ENCODE results near the gene HADHB. TPM values are rescaled to one million over a fixed set of nuclear protein-coding genes. Genes with fewer than 3 reads are reported as not detected.

The HADHB gene
- total RNA-seq, 2 donors from 2014 or later: 79.7 to 89.0 TPM

DNA sequence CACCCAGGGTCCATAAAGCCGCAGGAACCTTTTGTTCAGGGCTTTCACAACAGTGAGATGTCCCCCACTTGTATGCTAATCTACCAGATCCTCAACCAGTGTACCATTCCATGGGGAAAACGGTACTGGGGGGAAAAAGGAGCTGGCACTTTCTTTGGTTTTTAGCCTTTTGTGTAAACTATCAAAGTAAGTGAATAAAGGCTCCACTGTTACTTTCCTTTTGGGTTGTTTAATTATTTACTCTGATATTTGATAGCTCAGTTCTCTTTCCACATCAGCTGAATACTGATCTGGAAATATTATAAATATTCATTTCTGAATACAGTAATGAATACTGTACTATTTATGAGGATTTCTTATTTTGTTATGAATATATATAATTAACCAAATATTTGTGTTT lies 20.6 kb upstream of the HADHB start:
- ATAC-seq (replicated peaks in 1 of 2) (no peak), DNase-seq (no peak)
- H3K36me3 Mint-ChIP-seq (ENCODE audit: insufficient read depth in 2 of 2): peaks cover 2 to 9% of the 10 kb centered on the region in 2 donors
- H3K27me3 Mint-ChIP-seq (ENCODE audit: low read depth): no peaks in the 10 kb centered on the region
- H3K4me1 Mint-ChIP-seq (ENCODE audit: low read depth): no peaks in the 10 kb centered on the region
- no peak overlapping the region for H3K4me3 Mint-ChIP-seq
- H3K9me3 Mint-ChIP-seq: no peaks in the 10 kb centered on the region
- no peak overlapping the region for H3K27ac Mint-ChIP-seq

DNA sequence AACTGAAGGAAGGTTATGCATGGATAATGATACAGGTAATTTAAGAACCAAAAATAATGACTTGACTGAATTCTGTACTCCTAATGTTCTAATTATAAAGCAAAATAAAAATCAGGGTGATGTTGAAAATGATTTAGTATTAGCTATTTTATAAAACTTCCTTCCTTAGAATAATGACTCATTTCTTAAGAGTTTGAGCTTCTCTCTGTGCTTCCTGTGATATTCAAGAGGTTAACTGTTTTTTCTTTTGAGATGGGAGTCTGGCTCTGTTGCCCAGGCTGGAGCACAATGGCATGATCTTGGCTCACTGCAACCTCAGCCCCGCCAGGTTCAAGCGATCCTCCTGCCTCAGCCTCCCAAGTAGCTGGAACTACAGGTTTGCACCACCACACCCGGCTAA lies 15.1 kb upstream of the HADHB start:
- no peaks in the 10 kb centered on the region for H3K27me3 Mint-ChIP-seq (ENCODE audit: low read depth)
- DNase-seq (no peak), ATAC-seq (replicated peaks in 1 of 2) (no peak)
- H3K4me1 Mint-ChIP-seq (ENCODE audit: low read depth): peaks cover 4% of the 10 kb centered on the region
- peaks cover 2 to 15% of the 10 kb centered on the region in 2 donors for H3K36me3 Mint-ChIP-seq (ENCODE audit: insufficient read depth in 2 of 2)
- no peak overlapping the region for H3K27ac Mint-ChIP-seq
- no peak overlapping the region for H3K4me3 Mint-ChIP-seq
- no peaks in the 10 kb centered on the region for H3K9me3 Mint-ChIP-seq

DNA sequence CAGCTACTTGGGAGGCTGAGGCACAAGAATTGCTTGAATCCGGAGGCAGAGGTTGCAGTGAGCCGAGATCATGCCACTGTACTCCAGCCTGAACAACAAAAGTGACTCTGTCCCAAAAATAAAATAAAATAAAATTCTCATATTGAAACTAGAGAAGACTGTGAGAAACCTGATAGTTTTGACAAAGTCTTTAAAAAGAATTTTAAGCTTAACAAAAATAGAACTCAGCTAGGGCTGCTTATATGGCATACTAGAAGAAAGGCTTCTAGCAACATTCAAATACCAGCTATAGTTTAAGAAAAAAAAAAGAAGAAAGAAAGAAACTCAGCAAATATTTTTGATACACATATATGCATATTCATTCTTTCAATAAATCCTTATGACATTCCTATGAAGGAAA lies 13.9 kb upstream of the HADHB start:
- DNase-seq: no peak
- H3K4me3 Mint-ChIP-seq: no peak overlapping the region
- H3K27ac Mint-ChIP-seq: no peak overlapping the region
- ATAC-seq (replicated peaks in 1 of 2): no peak
- peaks cover 0 to 17% of the 10 kb centered on the region in 2 donors for H3K36me3 Mint-ChIP-seq (ENCODE audit: insufficient read depth in 2 of 2)
- H3K4me1 Mint-ChIP-seq (ENCODE audit: low read depth): peaks cover 4% of the 10 kb centered on the region
- no peaks in the 10 kb centered on the region for H3K27me3 Mint-ChIP-seq (ENCODE audit: low read depth)
- no peaks in the 10 kb centered on the region for H3K9me3 Mint-ChIP-seq

DNA sequence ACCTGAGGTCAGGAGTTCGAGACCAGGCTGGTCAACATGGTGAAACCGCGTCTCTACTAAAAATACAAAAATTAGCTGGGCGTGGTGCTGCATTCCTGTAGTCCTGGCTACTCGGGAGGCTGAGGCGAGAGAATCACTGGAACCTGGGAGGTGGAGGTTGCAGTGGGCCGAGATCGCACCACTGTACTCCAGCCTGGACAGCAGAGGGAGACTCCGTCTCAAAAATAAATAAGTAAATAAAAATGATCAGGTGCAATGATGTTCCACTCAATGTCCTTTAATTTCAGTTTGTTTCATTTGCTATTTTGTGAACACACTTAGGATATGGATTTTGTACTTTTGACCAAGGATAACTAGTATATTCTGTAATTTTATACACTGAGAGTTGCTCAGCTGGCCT lies 9.7 kb upstream of the HADHB start:
- Mint-ChIP-seq H3K27ac (no peak overlapping the region), H3K36me3 (ENCODE audit: insufficient read depth in 2 of 2) (peaks cover 1 to 19% of the 10 kb centered on the region in 2 donors), H3K4me3 (no peak overlapping the region), H3K9me3 (no peaks in the 10 kb centered on the region), H3K4me1 (ENCODE audit: low read depth) (peaks cover 14% of the 10 kb centered on the region), H3K27me3 (ENCODE audit: low read depth) (no peaks in the 10 kb centered on the region)
- no peak for DNase-seq
- ATAC-seq (replicated peaks in 1 of 2): no peak

DNA sequence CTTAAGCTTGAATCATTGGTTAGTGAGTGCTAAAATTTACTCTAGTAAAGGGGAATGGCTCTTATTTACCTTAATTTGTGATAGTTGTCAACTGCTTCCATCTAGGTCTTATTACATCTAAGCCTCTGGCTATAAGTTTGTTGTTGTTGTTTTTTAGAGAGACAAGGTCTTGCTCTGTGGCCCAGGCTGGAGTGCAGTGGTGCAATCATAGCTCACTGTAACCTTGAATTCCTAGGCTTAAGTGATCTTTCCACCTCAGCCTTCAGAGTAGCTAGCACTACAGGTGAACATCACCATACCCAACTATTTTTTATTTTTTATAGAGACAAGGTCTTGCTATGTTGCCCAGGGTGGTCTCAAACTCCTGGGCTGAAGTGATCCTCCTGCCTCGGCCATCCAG lies 6.9 kb upstream of the HADHB start:
- Mint-ChIP-seq H3K9me3 (no peaks in the 10 kb centered on the region), H3K27me3 (ENCODE audit: low read depth) (no peaks in the 10 kb centered on the region), H3K4me1 (ENCODE audit: low read depth) (peaks cover 40% of the 10 kb centered on the region), H3K27ac (no peak overlapping the region), H3K4me3 (no peak overlapping the region), H3K36me3 (ENCODE audit: insufficient read depth in 2 of 2) (peaks cover 1 to 20% of the 10 kb centered on the region in 2 donors)
- no peak for ATAC-seq (replicated peaks in 1 of 2)
- DNase-seq: no peak

DNA sequence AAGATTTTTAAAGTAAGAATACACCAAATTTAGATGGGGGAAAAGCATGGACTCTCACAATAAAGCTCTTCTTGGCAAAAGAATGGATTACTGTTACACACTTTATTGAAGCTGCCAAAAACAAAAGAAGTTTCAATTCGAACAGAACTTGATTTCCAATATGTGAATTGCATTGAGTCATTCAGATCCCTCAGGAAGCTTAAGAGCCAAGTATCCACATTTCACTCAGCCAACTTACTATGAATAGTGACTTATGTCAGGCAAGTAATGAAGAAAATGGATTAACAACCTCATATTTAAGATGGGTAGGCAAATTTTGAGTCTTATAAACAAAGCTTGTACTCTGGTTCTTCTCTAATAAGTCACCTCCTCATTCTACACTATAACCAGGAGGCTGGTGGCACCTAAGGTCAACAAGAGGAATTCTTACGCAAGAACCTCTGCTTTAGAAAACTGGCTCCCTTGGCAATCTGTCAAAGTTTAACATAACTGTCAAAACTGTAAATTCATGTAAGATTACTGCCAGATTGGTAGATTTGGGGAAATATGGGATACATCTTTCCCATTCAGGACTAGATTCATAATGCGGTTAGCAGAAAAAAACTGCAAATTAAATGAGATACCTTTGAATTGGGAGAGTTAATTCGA lies 6.3 kb upstream of the HADHB start:
- Mint-ChIP-seq H3K9me3 (no peaks in the 10 kb centered on the region), H3K36me3 (ENCODE audit: insufficient read depth in 2 of 2) (peaks cover 1 to 19% of the 10 kb centered on the region in 2 donors), H3K4me1 (ENCODE audit: low read depth) (peaks cover 46% of the 10 kb centered on the region), H3K4me3 (no peak overlapping the region), H3K27ac (no peak overlapping the region), H3K27me3 (ENCODE audit: low read depth) (no peaks in the 10 kb centered on the region)
- DNase-seq (no peak), ATAC-seq (replicated peaks in 1 of 2) (no peak)

DNA sequence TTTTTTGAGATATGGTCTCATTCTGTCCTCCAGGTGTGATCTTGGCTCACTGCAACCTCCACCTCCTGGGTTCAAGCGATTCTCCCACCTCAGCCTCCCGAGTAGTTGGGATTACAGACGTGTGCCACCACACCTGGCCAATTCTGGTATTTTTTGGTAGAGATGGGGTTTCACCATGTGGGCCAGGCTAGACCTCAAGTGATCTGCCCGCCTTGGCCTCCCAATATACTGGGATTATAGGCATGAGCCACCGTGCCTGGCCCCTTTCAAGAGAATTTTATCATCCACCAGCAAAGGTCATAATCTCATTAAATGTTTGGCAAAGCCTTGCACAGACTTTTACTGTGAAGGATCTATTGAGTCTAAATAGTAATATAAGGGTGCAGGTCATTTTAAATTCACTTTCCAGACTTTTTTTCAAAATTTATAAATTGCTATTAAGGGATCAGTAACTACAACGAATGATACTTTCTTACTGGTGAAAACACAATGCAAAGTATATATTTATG lies 2.8 kb upstream of the HADHB start:
- H3K4me1 Mint-ChIP-seq (ENCODE audit: low read depth): peaks cover 64% of the 10 kb centered on the region
- H3K4me3 Mint-ChIP-seq: peak overlapping the region in 1 of 2 donors; percentile 100
- H3K27me3 Mint-ChIP-seq (ENCODE audit: low read depth): no peaks in the 10 kb centered on the region
- H3K27ac Mint-ChIP-seq: no peak overlapping the region
- H3K36me3 Mint-ChIP-seq (ENCODE audit: insufficient read depth in 2 of 2): peaks cover 8 to 15% of the 10 kb centered on the region in 2 donors
- DNase-seq (no peak), ATAC-seq (replicated peaks in 1 of 2) (no peak)
- H3K9me3 Mint-ChIP-seq: no peaks in the 10 kb centered on the region

DNA sequence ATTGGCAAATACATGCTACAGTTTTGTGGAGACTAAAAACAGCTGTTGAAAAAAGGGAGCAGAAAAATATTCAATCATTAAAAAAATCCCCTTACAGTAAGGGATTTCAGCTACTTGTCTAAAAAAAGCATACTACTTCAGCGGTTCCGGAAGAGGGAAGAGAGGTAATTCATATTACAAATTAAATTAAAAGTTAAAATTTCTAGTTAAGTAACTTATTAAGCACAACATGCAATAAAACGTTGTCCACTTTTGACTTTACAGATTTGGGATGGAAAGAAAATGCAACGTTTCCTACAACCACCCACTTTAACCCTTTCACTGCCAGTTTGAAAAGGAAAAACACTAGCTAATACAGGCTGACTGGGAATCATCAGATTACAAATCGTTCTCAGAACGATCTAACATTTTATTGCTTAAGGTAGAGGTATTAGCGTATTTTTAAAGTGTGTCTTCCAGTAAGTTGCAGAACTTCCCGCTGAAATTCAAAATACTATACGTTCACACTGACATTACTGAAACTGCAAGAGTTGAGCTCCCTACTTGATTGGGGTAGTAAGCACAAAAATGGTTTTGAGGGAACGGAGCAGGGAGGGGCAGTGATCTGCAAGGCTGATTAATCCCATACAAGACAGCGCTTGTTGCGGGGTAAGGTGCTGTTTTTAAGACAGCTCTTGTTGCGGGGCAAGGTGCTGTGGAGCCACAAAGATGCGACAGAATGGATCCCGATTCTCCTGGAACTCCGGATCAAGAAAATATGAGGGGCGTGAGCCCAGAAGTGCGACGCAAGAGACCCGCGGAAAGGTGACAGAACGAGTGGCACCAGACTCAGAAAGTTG lies 1.1 kb upstream of the HADHB start:
- ATAC-seq (replicated peaks in 1 of 2): no peak
- peaks cover 70% of the 10 kb centered on the region for H3K4me1 Mint-ChIP-seq (ENCODE audit: low read depth)

DNA sequence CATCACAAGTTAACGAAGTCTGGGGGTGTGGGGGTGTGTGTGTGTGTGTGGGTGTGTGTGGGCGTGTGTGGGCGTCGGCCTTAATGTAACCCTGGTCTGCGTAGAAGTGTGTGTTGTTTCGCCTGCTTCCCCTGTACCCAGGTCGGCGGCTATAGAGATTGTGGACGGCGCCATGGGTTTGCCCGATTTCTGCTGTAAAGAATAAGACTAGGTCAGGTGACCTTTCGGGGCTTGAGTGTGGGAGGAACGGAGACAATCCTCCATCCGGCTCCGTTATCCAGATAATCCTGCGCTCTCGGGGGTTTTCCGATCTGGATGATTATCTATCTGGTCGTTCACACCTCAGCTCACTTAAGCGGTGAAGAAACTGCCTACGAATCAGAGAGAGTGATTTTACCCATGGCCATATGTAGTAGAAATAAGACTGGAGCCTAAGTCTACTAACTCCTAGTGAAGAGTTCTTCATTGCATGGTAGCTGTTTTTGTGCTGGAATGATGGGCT lies 543 bp downstream of the HADHB start:
- H3K36me3 Mint-ChIP-seq (ENCODE audit: insufficient read depth in 2 of 2): peaks cover 8 to 10% of the 10 kb centered on the region in 2 donors
- H3K27me3 Mint-ChIP-seq (ENCODE audit: low read depth): no peaks in the 10 kb centered on the region
- ATAC-seq (replicated peaks in 1 of 2) (peak; percentile 29 to 32), DNase-seq (peak; percentile 50 to 59)
- H3K4me3 Mint-ChIP-seq: peak overlapping the region; percentile 94 to 100
- peak overlapping the region; percentile 95 for H3K27ac Mint-ChIP-seq
- peaks cover 71% of the 10 kb centered on the region for H3K4me1 Mint-ChIP-seq (ENCODE audit: low read depth)
- H3K9me3 Mint-ChIP-seq: no peaks in the 10 kb centered on the region

More for the DNA sequence above, 1.1 kb upstream of the HADHB start:
- no peak for DNase-seq
- Mint-ChIP-seq H3K27ac (peak overlapping the region; percentile 98), H3K27me3 (ENCODE audit: low read depth) (no peaks in the 10 kb centered on the region), H3K36me3 (ENCODE audit: insufficient read depth in 2 of 2) (peaks cover 8 to 10% of the 10 kb centered on the region in 2 donors), H3K4me3 (peak overlapping the region; percentile 94 to 100), H3K9me3 (no peaks in the 10 kb centered on the region)

DNA sequence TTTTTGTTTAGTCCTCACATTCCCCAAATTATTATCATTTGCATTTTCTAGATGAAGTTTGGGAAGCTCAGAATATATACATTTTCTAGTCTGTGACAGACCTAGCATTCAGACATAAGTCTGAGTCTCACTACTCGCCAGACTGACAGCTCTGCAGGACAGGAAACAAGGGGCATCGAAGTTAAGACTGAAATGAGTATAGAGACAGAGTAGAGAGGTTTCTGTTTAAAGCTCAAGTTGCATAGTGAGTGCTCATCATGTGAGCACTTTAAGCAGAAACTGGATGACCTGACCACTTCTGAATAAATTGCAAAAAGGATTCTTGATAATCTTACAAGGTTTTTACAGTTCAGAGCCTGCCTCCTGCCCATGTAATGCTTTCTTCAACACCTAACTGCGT lies 1.1 kb downstream of the HADHB start:
- peak; percentile 27 to 35 for DNase-seq
- peak overlapping the region; percentile 95 for H3K27ac Mint-ChIP-seq
- peaks cover 8% of the 10 kb centered on the region in 2 donors for H3K36me3 Mint-ChIP-seq (ENCODE audit: insufficient read depth in 2 of 2)
- H3K4me1 Mint-ChIP-seq (ENCODE audit: low read depth): peaks cover 70% of the 10 kb centered on the region
- no peaks in the 10 kb centered on the region for H3K9me3 Mint-ChIP-seq
- peak overlapping the region; percentile 94 to 100 for H3K4me3 Mint-ChIP-seq
- peak; percentile 48 to 56 for ATAC-seq (replicated peaks in 1 of 2)
- no peaks in the 10 kb centered on the region for H3K27me3 Mint-ChIP-seq (ENCODE audit: low read depth)

DNA sequence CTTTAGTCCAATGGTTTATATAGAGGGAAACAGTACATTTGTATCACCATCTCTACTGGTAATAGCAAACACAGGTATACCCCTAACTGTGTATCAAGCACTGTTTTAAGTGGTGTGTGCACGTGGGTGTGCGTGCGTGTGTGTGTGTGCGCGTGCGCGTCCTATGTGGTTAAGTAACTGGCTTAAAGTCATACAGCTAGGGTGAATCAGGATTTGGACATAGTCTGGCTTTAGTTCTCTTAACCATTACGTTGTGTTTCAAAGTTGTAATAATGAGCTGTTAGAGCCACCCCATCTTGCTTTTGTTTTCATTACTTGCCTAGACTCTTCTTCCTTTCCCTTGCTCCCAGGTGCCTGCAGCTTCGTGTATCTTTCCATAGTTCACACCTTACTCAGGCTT lies 2.1 kb downstream of the HADHB start:
- H3K4me3 Mint-ChIP-seq: peak overlapping the region; percentile 94 to 100
- H3K27me3 Mint-ChIP-seq (ENCODE audit: low read depth): no peaks in the 10 kb centered on the region
- ATAC-seq (replicated peaks in 1 of 2) (peak; percentile 7 to 13), DNase-seq (peak; percentile 37 to 54)
- H3K4me1 Mint-ChIP-seq (ENCODE audit: low read depth): peaks cover 69% of the 10 kb centered on the region
- H3K9me3 Mint-ChIP-seq: no peaks in the 10 kb centered on the region
- peaks cover 8% of the 10 kb centered on the region in 2 donors for H3K36me3 Mint-ChIP-seq (ENCODE audit: insufficient read depth in 2 of 2)
- peak overlapping the region; percentile 58 for H3K27ac Mint-ChIP-seq

DNA sequence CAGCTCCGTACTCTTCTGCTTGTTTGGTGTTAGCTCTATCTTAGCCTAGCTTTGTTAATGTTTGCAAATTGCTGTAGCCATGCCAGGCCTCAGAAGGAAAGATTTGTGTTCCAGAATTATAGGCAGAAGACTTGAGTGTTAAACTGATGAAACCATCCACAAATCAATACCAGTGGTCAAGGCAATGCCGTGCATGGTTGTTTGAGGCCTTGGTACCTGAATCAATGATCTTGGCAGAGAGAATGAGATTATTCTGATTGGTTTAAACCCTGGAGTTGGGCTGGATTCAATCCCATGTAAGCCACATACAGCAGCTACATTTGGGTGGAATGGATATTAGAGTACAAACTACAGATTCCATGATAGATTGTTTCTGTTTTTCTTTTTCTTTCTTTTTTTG lies 4.9 kb downstream of the HADHB start:
- ATAC-seq (replicated peaks in 1 of 2): no peak
- Mint-ChIP-seq H3K9me3 (no peaks in the 10 kb centered on the region), H3K4me1 (ENCODE audit: low read depth) (peaks cover 69% of the 10 kb centered on the region), H3K27ac (no peak overlapping the region), H3K4me3 (no peak overlapping the region), H3K27me3 (ENCODE audit: low read depth) (no peaks in the 10 kb centered on the region), H3K36me3 (ENCODE audit: insufficient read depth in 2 of 2) (peaks cover 5 to 6% of the 10 kb centered on the region in 2 donors)
- DNase-seq: no peak

DNA sequence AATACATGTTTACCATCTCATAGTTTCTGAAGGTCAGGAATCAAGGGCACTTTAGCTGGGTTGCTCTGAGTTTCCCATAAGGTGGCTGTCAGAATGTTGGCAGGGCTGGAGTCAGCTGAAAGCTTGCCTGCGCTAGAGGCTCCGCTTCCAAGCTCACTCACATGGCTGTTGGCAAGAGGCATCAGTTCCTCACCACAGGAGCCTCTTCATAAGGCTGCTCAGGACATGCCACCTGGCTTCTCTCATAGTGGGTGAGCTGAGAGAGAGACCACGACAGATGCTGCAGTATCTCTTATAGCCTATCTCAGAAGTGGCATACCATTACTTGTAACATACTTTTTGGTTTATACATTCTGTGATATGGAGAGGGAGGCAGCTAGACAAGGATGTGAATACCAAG lies 7.2 kb downstream of the HADHB start:
- no peaks in the 10 kb centered on the region for H3K9me3 Mint-ChIP-seq
- H3K36me3 Mint-ChIP-seq (ENCODE audit: insufficient read depth in 2 of 2): no peaks in the 10 kb centered on the region
- no peak for ATAC-seq (replicated peaks in 1 of 2)
- no peak for DNase-seq
- H3K4me1 Mint-ChIP-seq (ENCODE audit: low read depth): peaks cover 53% of the 10 kb centered on the region
- H3K27ac Mint-ChIP-seq: peak overlapping the region; percentile 29
- no peak overlapping the region for H3K4me3 Mint-ChIP-seq
- H3K27me3 Mint-ChIP-seq (ENCODE audit: low read depth): no peaks in the 10 kb centered on the region

All from activated T-cell treated with anti-CD3 and anti-CD28 coated beads, Interleukin-2, amount 50 U/mL, for 72 hours (primary cell).